LHCN-M2 (cell line): ENCODE results near the gene GIPC2. TPM values are rescaled to one million over a fixed set of nuclear protein-coding genes. Genes with fewer than 3 reads are reported as not detected.
A peak's percentile ranks its signal among the peaks of the same experiment; 100 is the strongest.
"Not testable (repeated sequence)": the region's sequence is repeated elsewhere in the genome, so short reads cannot be mapped to it uniquely, and the experiment has no call there.

ENCODE experiments used
- DNase-seq: peaks from one replicate; pipeline ENCODE4 v3.0.0-alpha.2; 2012; ENCODE audit warnings: low read depth
- total RNA-seq: library from RNA; depleted of rRNA; stranded (reverse); fragments of >200 nt; gene quantifications from 2 replicates; pipeline ENCODE4 v1.2.3, GENCODE V29; 2014

GIPC2 gene
- total RNA-seq, 1 experiment from 2014 or later: 1.5 TPM

- DNase-seq: no peak
These were observed 23.0 kb downstream of the GIPC2 start for GRCh38 chr1:78068681-78069283.

- DNase-seq: no peak
These were observed 24.0 kb downstream of the GIPC2 start for GRCh38 chr1:78069784-78070183.

- no peak for DNase-seq
These were observed 24.4 kb downstream of the GIPC2 start for GRCh38 chr1:78070210-78070609.

- peak; percentile 94 for DNase-seq
These were observed 25.0 kb downstream of the GIPC2 start for GRCh38 chr1:78070758-78071157.

DNA sequence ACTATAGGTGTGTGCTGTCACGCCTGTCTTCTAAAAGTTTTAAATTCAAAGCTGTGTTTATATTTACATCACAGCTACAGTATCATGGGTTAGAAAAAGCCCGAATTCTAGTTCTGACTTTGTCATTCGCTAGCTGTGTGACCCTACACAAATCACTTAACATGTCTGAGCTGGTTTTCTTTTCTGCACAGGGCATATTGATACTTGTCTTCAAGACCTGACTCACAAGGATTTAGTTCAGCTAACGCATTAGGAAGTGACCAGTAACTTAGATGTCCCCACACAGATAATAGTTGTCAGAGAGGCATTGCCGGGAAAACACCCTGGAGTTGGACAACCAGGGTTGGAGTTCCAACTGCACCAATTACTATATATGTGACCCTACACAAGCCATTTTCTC lies 25.9 kb downstream of the GIPC2 start:
- no peak for DNase-seq

- no peak for DNase-seq
These were observed 26.4 kb downstream of the GIPC2 start for GRCh38 chr1:78072216-78072615.

DNA sequence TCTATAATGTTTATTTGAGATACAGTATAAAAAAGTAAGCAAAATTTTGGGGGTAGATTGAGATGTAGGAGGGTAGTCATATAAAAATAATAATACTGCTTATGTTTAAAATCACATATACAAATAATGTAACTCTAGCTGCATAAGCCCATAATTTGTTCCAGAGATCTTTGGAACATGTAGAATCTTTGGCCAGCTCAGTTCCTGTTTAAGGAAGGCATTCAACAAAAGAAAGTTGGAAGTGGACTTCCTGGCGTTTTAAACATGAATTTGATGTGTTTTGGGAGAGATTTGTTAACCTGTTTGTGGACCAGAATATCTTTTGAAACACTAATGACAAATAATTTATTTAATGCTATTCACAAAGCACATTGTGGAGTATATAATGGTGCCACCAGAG lies 27.7 kb downstream of the GIPC2 start:
- DNase-seq: no peak

GRCh38 chr1:78075621-78076020 lies 29.9 kb downstream of the GIPC2 start:
- DNase-seq: no peak

DNA sequence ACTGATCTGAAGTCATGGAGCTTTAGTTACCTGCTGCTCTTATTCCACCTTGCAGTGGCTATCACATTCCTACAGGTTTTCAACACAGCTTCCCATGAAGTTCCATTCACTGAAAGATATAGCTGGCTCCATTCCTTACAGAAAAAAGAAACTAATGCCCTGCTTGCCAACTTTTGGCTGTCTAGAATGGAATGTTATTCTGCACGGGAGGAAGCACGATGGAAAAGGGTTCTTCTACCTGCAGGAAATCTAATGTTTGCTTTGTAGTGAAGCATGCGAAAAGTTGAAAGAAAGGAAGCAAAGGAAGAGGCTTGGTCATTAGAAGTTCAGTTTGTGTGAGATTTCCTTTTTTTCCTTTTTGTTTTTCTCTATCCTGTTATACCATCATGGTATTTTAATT lies 32.6 kb downstream of the GIPC2 start:
- DNase-seq: no peak

- peak; percentile 66 for DNase-seq
These were observed 33.8 kb downstream of the GIPC2 start for GRCh38 chr1:78079580-78079979.

GRCh38 chr1:78080767-78081166 lies 35.0 kb downstream of the GIPC2 start:
- DNase-seq: no peak

DNA sequence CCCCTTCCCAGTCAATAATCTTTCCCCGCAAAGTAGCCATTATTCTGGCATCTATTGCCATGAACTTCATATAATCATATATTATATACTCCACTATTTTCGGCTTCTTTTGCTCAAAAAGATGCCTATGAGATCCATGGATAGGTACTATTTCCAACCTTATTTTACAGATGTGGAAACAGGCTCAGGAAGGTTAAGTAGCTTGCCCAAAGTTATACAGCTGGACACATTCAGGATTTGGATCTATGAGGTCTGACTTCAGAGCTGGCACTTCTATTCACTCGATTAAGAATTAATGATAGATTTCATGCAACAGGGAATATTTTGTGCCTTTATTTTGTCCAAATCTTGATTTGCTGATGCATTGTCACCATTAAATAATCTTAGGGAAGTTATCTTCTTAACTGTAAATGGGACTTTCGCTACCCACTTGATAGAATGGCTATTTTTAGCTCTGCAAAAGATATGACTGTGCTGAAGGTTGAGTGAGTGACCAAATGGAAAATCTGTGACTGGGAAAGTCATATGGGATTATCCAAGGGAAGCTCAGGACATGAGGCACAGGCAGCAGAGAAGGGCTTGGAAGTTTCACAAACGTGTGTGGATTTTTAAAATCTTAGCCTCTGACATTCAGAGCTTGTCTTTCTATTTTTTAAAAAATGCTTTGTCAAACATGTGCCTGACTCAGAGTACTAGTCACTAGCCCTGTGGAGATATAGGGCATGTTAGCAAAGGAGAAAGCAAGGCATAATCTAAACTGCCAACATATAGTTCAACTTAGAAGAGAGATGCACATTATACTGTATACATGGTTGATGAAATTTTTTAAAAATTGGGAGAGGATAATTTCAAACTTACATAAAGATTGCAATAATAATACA lies 36.5 kb downstream of the GIPC2 start:
- peak; percentile 87 for DNase-seq

DNA sequence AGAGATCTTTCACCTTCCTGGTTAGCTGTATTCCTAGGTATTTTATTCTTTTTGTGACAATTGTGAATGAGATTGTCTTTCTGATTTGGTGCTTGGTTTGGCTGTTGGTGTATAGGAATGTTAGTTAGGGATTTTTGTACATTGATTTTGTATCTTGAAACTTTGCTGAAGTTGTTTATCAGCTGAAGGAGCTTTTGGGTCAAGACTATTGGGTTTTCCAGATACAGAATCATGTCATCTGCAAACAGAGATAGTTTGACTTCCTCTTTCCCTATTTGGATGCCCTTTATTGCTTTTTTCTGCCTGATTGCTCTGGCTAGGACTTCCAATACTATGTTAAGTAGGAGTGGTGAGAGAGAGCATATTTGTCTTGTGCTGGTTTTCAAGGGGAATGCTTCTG lies 38.9 kb downstream of the GIPC2 start:
- not testable (repeated sequence) for DNase-seq

- DNase-seq: no peak
These were observed 40.9 kb downstream of the GIPC2 start for GRCh38 chr1:78086697-78087096.

GRCh38 chr1:78088015-78088414 lies 42.2 kb downstream of the GIPC2 start:
- DNase-seq: no peak

DNA sequence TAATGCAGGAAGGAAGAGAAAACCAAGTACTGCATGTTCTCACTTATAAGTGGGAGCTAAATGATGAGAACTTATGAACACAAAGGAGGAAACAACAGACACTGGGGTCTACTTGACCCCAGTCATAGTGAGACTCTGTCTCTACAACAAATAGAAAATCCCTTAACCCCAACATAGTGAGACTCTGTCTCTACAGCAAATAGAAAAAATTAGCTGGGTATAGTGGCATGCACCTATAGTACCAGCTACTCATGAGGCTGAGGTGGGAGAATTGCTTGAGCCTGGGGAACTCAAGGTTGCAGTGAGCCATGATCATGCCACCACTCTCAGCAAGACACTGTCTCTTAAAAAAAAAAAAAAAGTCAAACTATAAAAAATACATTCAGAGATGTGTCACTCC lies 42.7 kb downstream of the GIPC2 start:
- no peak for DNase-seq

DNA sequence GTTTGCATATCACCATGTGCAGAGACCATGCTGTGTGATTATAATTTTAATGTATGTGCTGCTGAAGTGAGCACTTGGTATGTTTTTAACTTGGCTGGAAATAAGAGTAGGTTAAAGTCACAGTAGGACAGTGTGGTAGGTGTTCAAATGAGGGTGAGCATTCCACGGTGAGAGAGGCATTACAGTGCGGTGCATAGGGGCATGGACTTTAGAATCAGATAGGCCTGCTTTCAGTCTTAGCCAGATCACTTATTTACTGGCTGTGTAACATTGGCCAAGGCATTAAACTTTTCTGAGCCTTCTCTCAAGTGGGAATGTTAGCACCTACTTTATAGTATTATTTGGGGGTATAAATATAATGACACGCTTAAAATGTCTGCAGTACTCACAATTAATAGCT lies 43.2 kb downstream of the GIPC2 start:
- DNase-seq: no peak

DNA sequence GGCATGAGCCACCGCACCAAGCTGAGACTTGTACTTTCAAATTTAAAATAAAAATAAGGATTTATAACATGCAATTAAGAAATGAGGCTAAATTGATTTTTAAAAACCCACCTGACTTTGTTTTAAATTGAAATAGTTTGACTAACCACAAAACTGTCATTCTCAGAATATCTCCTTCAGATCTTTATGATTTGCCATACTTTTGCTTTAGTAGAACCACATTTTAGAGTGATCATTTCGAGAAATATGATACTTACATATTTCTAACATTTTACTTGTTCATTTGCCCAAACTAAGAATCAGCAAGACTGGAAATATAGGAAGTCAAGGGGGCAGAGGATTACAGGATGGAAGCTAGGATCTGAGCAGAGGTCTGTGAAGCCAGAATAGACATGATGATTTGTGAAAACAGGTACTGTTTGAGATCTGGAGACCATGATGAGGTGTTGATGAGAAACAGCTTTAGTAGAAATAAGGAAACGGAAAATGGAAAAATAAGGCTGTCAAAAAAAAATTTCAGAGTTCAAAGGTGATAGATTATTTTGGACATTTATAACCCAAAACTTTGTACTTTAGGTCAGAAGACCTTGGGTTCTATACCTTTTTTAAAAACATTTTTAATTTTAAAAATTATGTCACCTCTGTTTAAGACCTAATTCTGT lies 44.8 kb downstream of the GIPC2 start:
- DNase-seq: no peak

- DNase-seq: no peak
These were observed 45.5 kb downstream of the GIPC2 start for GRCh38 chr1:78091215-78091813.

DNA sequence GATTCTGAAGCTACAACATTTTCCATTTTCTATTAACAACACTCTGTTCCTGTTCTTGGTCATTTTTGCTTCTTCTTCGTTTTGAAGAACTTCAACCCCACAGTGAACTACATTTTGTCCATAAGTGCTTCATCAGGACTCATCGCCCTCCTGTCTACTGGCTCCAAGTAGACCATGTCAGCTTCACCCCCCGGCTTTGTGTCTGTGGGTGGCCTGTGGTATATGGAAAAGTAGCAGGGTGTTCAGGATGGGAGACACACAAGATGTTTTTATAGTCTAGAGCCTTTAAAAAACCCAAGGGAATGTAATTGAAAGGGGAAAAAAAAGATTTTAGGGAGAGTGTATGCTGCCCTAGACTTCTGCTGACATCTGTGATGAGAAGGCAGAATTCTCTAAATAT lies 46.1 kb downstream of the GIPC2 start:
- no peak for DNase-seq

- peak; percentile 79 for DNase-seq
These were observed 46.9 kb downstream of the GIPC2 start for GRCh38 chr1:78092643-78093042.

- no peak for DNase-seq
These were observed 47.8 kb downstream of the GIPC2 start for GRCh38 chr1:78093560-78093959.
